Activated T-cell treated with anti-CD3 and anti-CD28 coated beads, Interleukin-2, amount 50 U/mL, for 72 hours (primary cell): Measurements from ENCODE around the gene RERE. TPM values are rescaled to one million over a fixed set of nuclear protein-coding genes. Genes with fewer than 3 reads are reported as not detected.

Experiments
- ATAC-seq, 2 donors: fragments of 150-1000 bp; cut with Tn5 transposase; replicated peaks in 1 of 2; 2 replicates each; pipeline ENCODE4 v1.10.0; 2021; ENCODE audit warnings: moderate library complexity in 2 of 2, mild to moderate bottlenecking in 1 of 2
- DNase-seq, 2 donors: peaks; one replicate each; pipeline ENCODE4 v3.0.0; 2021 to 2022; ENCODE audit warnings: mixed read lengths in 1 of 2
- H3K27ac Mint-ChIP-seq: one replicate; pipeline ENCODE4 v1.8.0; 2022; ENCODE audit warnings: mild to moderate bottlenecking, moderate library complexity, mixed read lengths
- H3K27me3 Mint-ChIP-seq: one replicate; pipeline ENCODE4 v1.8.0; 2022; ENCODE audit warnings: low read depth, mixed read lengths
- H3K36me3 Mint-ChIP-seq, 2 donors: one replicate each; pipeline ENCODE4 v1.8.0; 2022; ENCODE audit warnings: mixed read lengths in 2 of 2, mild to moderate bottlenecking in 1 of 2; ENCODE audit not compliant: insufficient read depth in 2 of 2
- H3K4me1 Mint-ChIP-seq: one replicate; pipeline ENCODE4 v1.8.0; 2022; ENCODE audit warnings: low read depth, mixed read lengths
- H3K4me3 Mint-ChIP-seq, 2 donors: one replicate each; pipeline ENCODE4 v1.8.0; 2022; ENCODE audit warnings: mild to moderate bottlenecking in 2 of 2, mixed read lengths in 2 of 2, moderate library complexity in 2 of 2
- H3K9me3 Mint-ChIP-seq, 2 donors: one replicate each; pipeline ENCODE4 v1.8.0; 2022; ENCODE audit warnings: mixed read lengths in 2 of 2
- total RNA-seq, 2 donors: library from RNA; stranded (reverse); gene quantifications; one replicate each; pipeline ENCODE4 v1.2.3, GENCODE V29; 2022

The RERE gene
- total RNA-seq, 2 donors from 2014 or later, result 98.7 to 105 TPM

DNA sequence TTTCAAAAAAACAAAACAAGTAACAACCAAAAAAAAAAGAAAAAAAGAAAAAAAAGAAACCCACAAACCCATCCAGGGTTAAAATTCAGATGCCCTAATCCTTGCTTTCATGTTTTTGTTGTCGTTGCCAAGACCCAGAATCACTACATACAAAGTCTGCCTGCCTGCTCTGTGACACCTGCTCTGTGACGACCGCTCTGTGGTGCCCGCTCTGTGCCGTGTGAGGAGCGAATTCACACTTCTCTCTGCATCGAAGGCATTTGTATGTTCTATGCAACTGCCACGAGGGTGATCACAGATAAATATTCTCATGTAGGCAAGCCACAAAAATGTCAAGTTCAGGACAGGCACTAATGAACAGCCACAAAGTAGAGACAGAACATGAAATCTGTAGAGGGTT, 321.0 kb downstream of the RERE start:
- Mint-ChIP-seq H3K27me3 (no peaks in the 10 kb centered on the region), H3K9me3 (no peaks in the 10 kb centered on the region), H3K4me1 (peaks cover 49% of the 10 kb centered on the region), H3K36me3 (peaks cover 14 to 36% of the 10 kb centered on the region in 2 donors), H3K4me3 (peak overlapping the region; percentile 34 to 59), H3K27ac (peak overlapping the region; percentile 94)
- peak; percentile 36 to 41 for ATAC-seq
- no peak for DNase-seq

DNA sequence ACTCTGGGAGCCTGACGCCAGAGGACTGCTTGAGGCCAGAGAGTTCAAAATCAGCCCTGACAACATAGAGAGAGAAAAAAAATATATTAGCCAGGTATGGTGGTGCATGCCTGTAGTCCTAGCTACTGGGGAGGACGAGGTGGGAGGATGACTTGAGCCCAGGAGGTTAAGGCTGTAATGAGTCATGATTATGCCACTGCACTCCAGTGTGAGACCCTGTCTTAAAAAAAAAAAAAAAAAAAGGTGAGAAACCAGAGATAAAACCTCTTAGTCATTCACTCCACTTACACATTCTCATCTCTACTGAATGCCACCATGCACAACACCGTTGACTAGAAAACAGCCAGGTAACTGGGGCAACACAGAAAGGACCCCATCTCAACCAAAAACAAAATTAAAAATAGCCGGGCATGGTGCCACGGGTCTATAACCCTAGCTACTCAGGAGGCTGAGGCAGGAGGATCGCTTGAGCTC, 321.5 kb downstream of the RERE start:
- peaks cover 53% of the 10 kb centered on the region for H3K4me1 Mint-ChIP-seq
- no peaks in the 10 kb centered on the region for H3K9me3 Mint-ChIP-seq
- H3K36me3 Mint-ChIP-seq, result peaks cover 14 to 36% of the 10 kb centered on the region in 2 donors
- H3K27me3 Mint-ChIP-seq, result no peaks in the 10 kb centered on the region
- peak; percentile 37 to 65 for DNase-seq
- peak overlapping the region; percentile 34 to 59 for H3K4me3 Mint-ChIP-seq
- ATAC-seq, result peak; percentile 96 to 97
- H3K27ac Mint-ChIP-seq, result peak overlapping the region; percentile 94

DNA sequence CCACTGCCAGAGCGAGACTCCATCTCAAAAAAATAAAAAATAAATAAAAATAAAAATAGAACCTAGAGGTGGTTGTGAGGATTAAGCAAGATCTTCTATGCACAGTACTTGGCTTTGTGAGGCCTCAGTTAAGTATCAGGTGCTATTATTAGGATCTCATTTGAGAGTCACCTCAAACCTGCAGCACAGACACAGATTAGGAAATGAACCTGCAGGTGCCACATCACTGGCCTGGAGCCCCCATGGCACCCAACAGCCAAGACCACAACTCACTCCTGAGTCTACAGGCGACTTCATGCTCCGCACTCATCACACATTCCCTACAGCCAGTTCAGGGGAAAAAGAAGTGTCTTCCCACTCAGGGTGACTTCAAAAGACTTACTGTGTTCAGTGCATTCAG, 322.8 kb downstream of the RERE start:
- ATAC-seq (no peak), DNase-seq (no peak)
- H3K36me3 Mint-ChIP-seq, result peaks cover 14 to 31% of the 10 kb centered on the region in 2 donors
- H3K9me3 Mint-ChIP-seq, result no peaks in the 10 kb centered on the region
- no peak overlapping the region for H3K27ac Mint-ChIP-seq
- no peaks in the 10 kb centered on the region for H3K27me3 Mint-ChIP-seq
- H3K4me1 Mint-ChIP-seq, result peaks cover 55% of the 10 kb centered on the region
- no peak overlapping the region for H3K4me3 Mint-ChIP-seq

DNA sequence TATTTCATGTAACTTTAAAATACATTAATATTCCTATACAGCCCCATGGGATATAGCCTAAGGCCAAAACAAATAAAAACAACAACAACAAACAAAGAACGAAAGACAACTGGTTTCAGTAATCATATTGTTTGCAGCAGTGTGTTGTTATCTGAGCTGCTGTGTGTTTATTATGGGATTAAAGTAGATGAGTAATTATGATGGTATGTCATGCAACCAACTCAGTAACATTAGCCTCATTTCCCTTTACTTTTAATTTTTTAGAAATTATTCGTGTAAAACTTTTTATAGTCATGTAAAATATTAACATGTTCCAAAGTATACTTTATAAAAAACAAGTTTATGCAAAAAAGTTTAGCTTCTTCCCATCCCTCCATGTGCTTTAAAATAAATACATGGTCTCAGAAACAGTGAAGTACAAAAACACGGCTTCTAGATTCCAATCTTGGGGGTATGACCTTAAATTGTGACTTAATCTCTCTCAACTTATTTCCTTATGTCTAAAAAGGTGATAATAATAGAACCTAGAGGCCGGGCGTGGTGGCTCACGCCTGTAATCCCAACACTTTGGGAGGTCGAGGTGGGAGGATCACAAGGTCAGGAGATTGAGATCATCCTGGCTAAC, 323.4 kb downstream of the RERE start:
- Mint-ChIP-seq H3K4me1 (peaks cover 55% of the 10 kb centered on the region), H3K27me3 (no peaks in the 10 kb centered on the region), H3K9me3 (no peaks in the 10 kb centered on the region), H3K4me3 (no peak overlapping the region), H3K27ac (peak overlapping the region; percentile 38), H3K36me3 (peaks cover 13 to 30% of the 10 kb centered on the region in 2 donors)
- DNase-seq (no peak), ATAC-seq (no peak)

DNA sequence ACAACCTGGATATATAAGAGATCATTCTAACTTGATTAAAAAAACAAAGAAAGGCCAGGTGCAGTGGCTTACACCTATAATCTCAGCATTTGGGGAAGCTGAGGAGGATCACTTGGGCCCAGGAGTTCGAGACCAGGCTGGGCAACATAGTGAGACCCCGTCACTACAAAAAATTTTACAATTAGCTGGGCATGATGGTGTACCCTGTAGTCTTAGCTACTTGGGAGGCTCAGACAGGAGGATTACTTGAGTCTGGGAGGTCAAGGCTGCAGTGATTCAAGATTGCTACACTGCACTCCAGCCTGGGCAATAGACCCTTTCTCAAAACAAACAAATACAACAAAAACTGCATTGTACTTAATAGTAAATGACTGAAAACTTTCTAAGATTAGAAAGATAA, 330.2 kb downstream of the RERE start:
- DNase-seq (no peak), ATAC-seq (no peak)
- peaks cover 0 to 4% of the 10 kb centered on the region in 2 donors for H3K36me3 Mint-ChIP-seq
- H3K4me1 Mint-ChIP-seq, result peaks cover 13% of the 10 kb centered on the region
- peak overlapping the region; percentile 51 for H3K27ac Mint-ChIP-seq
- no peaks in the 10 kb centered on the region for H3K27me3 Mint-ChIP-seq
- H3K9me3 Mint-ChIP-seq, result no peaks in the 10 kb centered on the region
- no peak overlapping the region for H3K4me3 Mint-ChIP-seq

DNA sequence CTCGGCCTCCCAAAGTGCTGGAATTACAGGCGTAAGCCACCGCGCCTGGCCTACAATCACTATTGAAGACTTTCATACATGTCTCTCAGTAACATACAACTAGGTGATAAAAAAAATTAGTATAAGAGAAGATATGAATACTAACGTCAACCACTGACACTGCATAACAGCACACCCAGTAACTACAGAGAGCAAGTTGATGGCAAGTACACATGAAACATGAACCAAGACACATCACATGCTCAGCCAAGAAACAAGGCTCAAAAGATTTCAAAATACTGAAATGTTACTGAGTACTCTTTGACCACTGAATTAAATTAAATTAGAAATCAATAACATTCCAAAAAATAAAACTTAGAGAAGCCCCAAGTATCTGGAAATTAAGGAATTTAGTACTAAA, 331.4 kb downstream of the RERE start:
- DNase-seq, result no peak
- ATAC-seq, result no peak
- no peaks in the 10 kb centered on the region for H3K27me3 Mint-ChIP-seq
- H3K27ac Mint-ChIP-seq, result no peak overlapping the region
- no peaks in the 10 kb centered on the region for H3K9me3 Mint-ChIP-seq
- peaks cover 0 to 4% of the 10 kb centered on the region in 2 donors for H3K36me3 Mint-ChIP-seq
- no peak overlapping the region for H3K4me3 Mint-ChIP-seq
- peaks cover 8% of the 10 kb centered on the region for H3K4me1 Mint-ChIP-seq

DNA sequence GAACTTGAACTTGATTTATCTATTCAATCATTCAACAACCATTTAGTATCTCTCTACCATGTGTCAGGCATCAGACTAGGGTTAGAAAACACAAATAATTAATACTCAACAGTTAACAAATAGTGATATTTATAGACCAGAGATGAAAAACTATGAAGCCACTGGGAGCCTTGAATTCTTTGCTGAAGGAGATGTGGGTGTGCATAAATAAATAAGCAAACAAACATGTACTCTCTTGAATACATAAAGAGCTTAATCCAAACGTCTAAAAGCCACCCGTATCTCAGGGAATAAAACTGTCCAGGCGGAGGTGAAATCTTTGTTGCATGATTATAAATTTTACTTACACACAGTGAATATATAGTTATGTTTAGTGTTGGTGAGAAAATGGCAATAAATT, 333.9 kb downstream of the RERE start:
- Mint-ChIP-seq H3K9me3 (no peaks in the 10 kb centered on the region), H3K27me3 (no peaks in the 10 kb centered on the region), H3K4me3 (no peak overlapping the region), H3K27ac (peak overlapping the region; percentile 3), H3K4me1 (peaks cover 7% of the 10 kb centered on the region), H3K36me3 (peaks cover 0 to 5% of the 10 kb centered on the region in 2 donors)
- ATAC-seq (no peak), DNase-seq (no peak)

DNA sequence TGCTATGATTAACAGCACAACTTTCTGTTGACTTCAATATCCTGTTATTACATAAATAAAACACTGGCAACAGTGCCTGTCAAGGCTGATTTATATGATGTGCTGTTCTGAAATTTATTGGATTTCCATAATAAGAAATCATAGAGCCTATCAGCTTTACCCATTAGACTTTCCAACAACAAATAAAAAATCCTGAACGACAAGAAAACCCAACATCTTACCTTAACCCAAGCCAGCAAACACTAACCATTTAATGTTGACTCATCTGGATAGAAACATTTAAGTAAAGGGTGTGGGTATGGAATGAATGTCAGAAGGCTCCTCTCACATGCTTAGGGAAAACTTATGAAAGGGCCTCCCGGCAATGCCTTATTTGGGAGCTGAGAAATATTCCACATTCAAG, 334.5 kb downstream of the RERE start:
- no peaks in the 10 kb centered on the region for H3K9me3 Mint-ChIP-seq
- DNase-seq (no peak), ATAC-seq (no peak)
- no peaks in the 10 kb centered on the region for H3K27me3 Mint-ChIP-seq
- H3K4me1 Mint-ChIP-seq, result peaks cover 14% of the 10 kb centered on the region
- H3K36me3 Mint-ChIP-seq, result peaks cover 0 to 5% of the 10 kb centered on the region in 2 donors
- no peak overlapping the region for H3K27ac Mint-ChIP-seq
- no peak overlapping the region for H3K4me3 Mint-ChIP-seq

DNA sequence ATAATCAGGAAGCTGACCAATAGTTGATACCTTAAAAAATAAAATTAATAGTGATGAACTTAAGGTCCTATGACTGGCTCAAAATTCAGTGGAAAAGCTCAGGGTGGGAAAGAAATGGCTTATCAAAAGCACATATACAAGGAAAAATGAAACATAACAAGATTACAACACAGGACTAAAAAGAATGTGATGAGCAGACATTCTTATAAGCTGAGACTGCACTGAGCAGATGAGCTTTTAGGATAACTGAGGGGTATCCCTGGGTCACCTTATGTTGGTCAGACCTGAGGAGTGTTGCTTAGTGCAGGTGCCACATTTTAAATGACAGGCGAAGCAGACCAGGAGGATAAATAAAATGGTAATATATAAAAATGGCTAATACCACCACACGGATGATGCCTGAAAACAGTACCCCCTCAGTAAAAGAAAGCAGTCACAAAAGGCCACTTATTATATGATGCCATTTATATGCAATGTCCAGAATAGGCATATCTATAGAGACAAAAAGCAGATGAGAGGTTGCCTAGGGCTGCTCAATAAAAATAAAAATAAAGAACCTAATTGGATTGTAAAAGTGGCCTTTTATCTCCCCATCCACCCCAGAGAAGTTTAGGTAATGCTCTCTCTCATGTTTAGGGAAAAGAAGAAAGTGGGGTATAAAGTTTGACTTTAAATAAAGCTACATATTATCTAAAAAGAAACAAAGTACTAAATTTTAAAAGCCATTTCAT, 335.6 kb downstream of the RERE start:
- Mint-ChIP-seq H3K4me1 (peaks cover 25% of the 10 kb centered on the region), H3K27me3 (no peaks in the 10 kb centered on the region), H3K9me3 (no peaks in the 10 kb centered on the region), H3K4me3 (no peak overlapping the region), H3K36me3 (peaks cover 0 to 5% of the 10 kb centered on the region in 2 donors), H3K27ac (no peak overlapping the region)
- DNase-seq (no peak), ATAC-seq (no peak)

DNA sequence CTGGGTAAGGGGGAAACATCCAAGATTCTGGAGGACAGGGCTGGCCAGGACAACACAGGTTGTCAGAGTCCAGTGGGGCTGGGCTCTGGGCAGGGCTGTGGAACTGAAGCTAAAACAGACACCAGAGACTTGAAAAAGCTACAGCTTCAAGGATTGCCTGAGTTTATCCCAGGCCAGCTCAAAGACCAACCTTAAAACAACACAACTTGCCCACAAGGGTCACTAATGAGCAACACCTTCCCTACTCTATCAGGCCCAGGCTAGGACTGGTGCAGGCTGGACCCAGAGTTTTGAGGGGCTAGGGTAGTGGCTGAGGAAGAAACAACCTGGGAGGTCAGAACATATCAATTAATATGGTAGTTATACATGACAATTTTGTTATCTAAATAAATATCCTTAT, 338.9 kb downstream of the RERE start:
- no peak overlapping the region for H3K27ac Mint-ChIP-seq
- H3K27me3 Mint-ChIP-seq, result no peaks in the 10 kb centered on the region
- H3K4me1 Mint-ChIP-seq, result peaks cover 47% of the 10 kb centered on the region

DNA sequence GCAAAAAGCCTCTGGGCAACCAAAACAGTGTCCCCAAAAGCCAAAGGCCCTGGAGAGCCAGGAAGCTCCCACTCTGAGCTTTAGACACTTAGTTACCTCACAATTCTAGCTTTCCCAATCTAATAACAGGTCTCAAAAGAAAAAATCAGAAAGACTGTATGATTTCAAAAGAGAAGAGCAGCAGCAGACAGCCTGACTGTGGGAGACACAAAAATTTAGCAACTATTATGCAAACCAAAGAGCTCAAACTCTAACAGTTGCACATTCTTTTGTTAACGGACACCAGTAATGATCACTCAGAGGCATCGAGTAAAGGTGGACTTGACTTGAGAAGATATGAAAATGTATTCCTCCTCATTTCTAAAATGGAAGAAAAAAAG, 339.5 kb downstream of the RERE start:
- no peak for DNase-seq
- Mint-ChIP-seq H3K9me3 (no peaks in the 10 kb centered on the region), H3K27me3 (no peaks in the 10 kb centered on the region), H3K4me1 (peaks cover 53% of the 10 kb centered on the region), H3K4me3 (peak overlapping the region; percentile 67 to 71), H3K36me3 (peaks cover 2 to 3% of the 10 kb centered on the region in 2 donors), H3K27ac (peak overlapping the region; percentile 41)
- no peak for ATAC-seq

More for the DNA sequence above, 338.9 kb downstream of the RERE start:
- DNase-seq (no peak), ATAC-seq (no peak)
- Mint-ChIP-seq H3K4me3 (no peak overlapping the region), H3K9me3 (no peaks in the 10 kb centered on the region), H3K36me3 (peaks cover 2 to 3% of the 10 kb centered on the region in 2 donors)

DNA sequence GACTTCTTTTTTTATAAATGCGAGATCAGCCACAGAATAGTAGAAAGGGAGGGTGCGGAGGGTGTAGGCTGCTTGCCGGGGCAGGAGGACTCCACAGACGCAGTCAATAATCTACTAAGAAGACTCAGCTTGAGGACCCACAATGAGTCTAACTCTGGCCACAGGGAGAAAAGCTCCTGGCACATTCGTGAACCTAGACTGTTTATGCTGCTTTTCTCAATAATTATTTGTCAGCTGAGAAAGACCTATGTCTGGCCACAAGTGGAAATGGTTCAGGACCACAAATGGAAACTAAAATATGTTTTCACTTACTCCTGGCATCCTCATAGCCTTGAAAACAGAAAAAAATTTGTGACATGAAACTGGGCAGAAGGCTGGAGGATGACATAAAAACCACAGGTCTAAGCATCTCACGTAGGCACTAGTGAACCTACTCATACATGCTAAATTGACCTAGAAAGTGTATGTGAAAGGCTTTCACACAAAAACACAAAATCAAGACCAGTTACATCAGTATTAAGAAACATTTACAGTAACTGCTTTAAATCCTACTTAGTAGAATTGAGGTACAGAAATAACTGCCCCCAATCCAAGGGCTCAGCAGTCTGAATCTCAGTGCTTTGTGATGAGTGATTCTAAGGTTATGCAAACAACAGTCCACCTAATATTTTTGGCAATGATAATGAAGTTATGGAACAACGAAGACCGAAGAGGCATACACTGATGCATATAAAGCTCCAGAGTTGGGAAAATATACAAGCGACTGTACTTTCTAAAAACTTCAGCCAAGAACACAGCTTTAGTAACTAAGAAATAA, 340.1 kb downstream of the RERE start:
- H3K36me3 Mint-ChIP-seq, result peaks cover 2 to 3% of the 10 kb centered on the region in 2 donors
- DNase-seq, result peak; percentile 33 to 57
- H3K4me1 Mint-ChIP-seq, result peaks cover 59% of the 10 kb centered on the region
- ATAC-seq, result peak; percentile 87
- no peaks in the 10 kb centered on the region for H3K9me3 Mint-ChIP-seq
- no peaks in the 10 kb centered on the region for H3K27me3 Mint-ChIP-seq
- peak overlapping the region; percentile 66 for H3K27ac Mint-ChIP-seq
- peak overlapping the region; percentile 67 to 71 for H3K4me3 Mint-ChIP-seq

DNA sequence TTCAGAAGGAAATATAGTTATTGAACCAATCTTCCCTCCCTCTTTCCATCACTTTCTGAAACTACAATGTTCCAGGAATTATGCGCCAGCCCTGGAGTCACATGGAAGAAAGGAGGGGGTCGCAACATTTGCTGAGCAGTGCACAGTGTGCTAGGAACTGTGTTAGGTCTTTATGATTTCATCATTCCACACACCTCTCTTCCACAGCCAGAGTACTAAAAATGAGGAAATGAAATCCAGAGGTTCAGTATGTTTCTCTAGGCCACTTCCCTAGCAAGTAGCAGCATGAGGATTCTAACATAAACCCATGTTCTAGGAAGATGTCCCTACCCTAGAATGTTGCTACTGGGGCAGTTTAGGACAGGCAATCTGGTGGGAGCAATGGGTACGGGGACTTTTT, 341.4 kb downstream of the RERE start:
- no peak for DNase-seq
- no peaks in the 10 kb centered on the region for H3K9me3 Mint-ChIP-seq
- H3K27me3 Mint-ChIP-seq, result no peaks in the 10 kb centered on the region
- peaks cover 69% of the 10 kb centered on the region for H3K4me1 Mint-ChIP-seq
- H3K36me3 Mint-ChIP-seq, result peaks cover 2 to 3% of the 10 kb centered on the region in 2 donors
- no peak for ATAC-seq
- no peak overlapping the region for H3K27ac Mint-ChIP-seq
- H3K4me3 Mint-ChIP-seq, result peak overlapping the region in 1 of 2 donors; percentile 22
